HG03571 (cell line): ENCODE data around the gene HOXA10.
A peak's percentile ranks its signal among the peaks of the same experiment; 100 is the strongest.

Experiments
- ATAC-seq: cut with Tn5 transposase; IDR thresholded peaks from one replicate; pipeline ENCODE4 v1.9.1; 2021; ENCODE audit not compliant: unreplicated experiment

Gene HOXA10

DNA sequence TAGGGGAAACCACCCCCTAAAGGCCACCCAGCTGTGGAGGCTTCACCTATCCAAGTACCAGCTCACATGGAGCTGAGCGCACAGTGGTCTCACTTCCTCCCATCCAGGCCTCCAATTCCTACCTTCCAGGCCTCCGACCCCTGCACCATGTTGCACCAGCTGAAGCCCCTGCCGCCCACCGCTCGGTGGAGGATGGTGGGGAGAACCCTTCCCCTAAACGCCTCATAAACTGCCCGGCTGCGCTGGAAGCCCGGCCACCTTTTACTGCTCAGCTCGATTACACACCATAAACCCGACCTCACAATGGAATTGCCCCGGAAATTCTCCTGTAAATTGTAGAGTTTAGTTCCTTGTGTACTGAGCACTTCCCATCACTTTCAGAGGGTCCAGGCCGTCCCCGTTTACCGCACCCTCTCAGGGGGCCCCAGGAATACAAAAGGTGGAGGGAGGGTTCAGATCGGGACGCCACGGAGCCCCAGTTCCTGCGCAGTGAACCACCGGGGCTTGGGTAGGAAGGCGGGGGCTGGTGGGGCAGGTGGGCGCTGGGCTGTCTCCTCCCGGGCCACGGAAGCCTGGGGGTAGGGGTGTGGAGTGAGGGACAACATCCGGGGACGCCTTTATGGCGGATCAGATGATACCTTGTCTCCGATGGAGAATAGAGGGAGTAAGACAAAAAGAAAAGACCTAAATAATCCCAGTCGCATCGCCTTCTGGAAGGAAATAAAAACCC lies 16.3 kb downstream of the HOXA10 start:
- no peak for ATAC-seq

DNA sequence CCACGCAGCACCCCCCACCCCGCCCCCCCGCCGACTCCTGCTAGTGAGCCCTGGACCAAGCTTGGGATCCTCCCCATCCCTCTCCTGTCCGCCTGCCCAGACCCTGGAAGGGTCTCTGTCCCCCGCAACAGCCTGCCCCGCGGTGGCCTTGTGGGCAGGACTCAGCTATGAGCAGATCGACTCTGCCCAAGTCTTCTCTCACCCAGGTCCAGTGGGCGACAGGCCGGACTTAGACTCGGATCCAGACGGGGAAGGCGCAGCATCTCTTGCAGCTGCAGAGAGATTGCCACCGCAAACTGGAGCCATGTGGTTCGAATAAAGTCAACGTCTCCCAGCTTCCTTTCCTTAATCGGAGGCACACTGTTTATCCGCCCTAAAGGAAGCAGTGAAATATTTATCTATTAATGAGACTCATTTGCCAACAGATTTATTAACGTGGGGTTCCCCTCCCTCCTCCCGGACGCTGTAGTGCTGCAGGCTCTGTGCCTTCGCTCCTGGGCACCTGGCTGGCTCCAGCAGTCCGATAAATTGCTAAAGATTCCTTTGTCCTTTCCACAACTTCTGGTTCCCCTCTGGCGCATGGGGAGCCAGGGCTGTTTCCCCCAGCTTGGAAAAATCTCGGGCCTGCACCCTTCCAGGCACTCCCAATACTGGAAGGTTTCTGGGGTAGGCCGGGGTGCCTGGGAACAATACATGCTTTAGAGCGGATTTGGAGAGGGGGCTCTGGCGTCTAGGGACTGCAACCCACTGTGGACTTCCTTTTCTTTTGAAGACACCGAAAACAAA lies 17.0 kb downstream of the HOXA10 start:
- ATAC-seq, result no peak

DNA sequence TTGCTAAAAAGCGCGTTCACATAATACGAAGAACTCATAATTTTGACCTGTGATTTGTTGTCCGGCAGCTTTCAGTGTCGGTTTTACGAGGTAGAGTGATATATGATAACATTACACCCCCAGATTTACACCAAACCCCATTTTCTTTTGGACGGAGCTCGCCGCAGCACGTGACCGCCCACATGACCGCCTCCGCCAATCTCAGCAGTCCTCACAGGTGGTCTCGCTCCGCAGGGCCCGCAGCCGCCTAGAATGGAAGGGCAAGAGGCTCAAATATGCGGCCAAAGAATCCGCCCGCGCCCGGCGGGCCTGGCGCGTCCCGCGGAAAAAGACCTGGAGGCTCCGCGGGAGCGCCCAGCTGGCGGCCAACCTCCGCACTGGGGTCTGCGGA lies 17.6 kb downstream of the HOXA10 start, which contains the start of gene HOXA7:
HOXA7 (minus strand) TSS at position 168 of the 391 bp plus-strand sequence; CDS start at position 38, 130 bp downstream.
- no peak for ATAC-seq

DNA sequence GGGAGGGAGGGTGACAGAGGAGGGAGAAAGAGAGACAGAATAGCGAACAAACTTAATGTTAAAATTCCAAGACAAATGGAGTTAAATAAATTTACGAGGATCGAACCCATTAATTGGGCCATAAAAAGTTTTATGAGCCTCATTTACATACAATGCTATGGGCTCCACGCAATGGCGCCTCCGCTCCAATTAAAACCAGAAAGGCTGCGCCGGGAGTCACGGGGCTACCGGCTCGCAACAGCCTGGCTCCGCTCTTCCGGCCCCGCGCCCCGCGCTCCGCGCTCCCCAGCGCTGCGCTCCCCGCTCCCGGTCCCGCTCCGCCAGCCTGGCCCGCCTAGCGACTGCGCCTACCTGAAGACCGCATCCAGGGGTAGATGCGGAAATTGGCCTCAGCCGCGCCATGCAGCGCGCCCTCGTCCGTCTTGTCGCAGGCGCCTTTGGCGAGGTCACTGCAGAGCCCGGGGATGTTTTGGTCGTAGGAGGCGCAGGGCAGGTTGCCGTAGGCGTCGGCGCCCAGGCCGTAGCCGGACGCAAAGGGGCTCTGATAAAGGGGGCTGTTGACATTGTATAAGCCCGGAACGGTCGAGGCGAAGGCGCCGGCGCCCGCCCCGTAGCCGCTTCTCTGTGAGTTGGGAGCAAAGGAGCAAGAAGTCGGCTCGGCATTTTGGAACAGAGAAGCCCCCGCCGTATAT lies 18.2 kb downstream of the HOXA10 start:
- ATAC-seq, result no peak

GRCh38 chr7:27154901-27155815 lies 19.0 kb downstream of the HOXA10 start:
- ATAC-seq, result no peak

GRCh38 chr7:27154369-27154768 lies 19.8 kb downstream of the HOXA10 start:
- no peak for ATAC-seq

- no peak for ATAC-seq
Measured at GRCh38 chr7:27153526-27153925, 20.6 kb downstream of the HOXA10 start.

DNA sequence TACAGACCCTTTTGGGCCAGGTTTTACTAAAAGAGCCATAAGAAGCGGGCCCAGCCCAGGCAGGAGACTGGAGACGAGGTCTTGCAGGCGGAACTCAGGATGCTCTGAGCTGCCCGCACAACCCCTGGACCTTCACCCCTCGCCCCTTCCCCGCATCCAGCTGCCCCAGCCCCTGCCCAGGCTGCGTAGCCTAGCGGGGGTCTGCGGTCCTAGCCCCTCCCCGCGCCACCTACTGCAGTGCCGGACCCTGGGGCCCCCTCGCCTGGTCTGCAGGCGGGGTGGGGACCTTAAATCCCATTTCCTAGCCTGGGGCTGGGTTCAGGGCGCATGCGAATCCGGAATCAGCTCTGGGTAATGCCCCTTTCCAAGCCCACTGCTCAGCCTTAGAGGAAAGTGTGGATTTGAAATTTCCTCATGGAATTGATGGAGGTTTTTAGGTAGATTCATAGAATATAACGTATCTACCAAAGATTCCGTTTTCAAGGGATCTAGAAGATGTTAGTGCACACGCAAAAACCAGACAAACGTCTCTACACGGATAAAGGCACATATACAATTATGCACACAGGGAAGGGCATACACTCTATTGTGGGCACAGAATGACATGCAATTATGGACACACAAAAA lies 21.2 kb downstream of the HOXA10 start:
- ATAC-seq, result no peak

DNA sequence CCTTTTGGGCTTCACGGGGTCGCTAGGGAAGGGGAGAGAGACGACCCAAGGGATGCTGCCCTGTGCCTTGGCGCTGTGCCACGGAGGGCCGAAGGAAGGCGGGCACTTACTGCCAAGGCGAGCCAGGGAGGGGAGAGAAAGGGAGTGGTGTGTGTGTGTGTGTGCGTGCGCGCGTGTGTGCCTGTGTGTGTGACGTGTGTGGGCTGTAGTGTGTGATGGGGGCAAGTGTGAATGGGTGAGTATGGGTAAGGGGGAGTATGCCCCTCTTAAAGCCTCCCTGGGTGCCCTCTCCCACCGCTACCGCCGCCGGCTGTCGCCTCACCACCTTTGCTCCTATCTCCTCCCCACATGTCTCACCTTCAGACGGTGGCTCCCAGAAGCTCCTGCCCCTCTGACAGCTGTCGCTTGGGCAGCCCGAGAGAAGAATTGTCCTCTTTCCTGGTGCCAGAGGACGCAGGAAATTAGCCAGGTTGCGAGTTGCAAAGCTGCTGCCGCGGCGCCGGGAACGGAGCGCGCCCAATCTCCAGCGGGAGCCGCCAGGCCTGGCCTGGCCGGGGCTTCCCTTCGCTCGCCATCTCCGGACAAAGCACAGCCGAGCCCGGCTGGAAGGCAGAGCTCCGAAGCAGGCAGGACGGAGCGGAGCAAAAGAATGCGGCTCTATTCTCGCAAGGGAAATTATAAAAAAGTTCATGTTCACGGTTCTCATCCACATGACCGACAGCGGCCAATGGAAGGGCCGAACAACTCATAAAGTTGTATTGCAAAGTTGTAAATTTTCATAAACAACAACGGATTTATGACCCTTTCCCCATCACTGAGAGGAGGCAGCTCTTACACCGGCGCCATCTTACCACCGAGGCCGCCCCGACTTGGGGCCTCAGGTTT lies 21.9 kb downstream of the HOXA10 start, which contains the start of gene HOXA3:
HOXA3 (minus strand) TSS at position 653 of the 885 bp plus-strand sequence. CDS start 41,943 bp downstream, outside the sequence.
- ATAC-seq, result no peak

DNA sequence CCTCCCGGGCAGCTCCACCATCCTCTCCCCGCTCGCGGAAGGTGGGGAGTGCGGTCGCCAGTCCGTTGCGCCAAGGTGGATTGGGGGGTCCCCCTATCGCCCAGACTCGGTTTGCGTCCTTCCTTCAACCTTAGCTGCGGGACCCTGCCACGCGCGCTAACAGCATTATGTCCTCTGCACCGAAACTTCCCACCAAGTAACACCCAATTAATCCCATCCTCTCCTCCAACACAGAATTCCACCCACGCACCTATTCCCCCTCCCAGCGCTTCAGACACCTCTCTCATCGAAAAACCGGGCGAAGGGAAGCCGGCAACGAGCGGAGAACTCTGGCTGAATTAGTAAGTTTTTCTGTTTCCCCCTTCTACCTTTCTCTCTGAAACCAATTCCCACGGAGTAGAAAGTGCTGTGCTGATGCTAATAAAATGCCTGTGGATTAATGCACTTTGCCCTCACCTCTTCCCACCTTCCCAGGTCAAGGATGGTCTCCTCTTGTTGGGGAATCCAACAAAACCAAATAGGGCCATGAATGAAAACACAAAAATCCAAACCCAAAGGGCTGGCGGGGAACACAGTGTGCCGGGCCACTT lies 22.7 kb downstream of the HOXA10 start:
- no peak for ATAC-seq

DNA sequence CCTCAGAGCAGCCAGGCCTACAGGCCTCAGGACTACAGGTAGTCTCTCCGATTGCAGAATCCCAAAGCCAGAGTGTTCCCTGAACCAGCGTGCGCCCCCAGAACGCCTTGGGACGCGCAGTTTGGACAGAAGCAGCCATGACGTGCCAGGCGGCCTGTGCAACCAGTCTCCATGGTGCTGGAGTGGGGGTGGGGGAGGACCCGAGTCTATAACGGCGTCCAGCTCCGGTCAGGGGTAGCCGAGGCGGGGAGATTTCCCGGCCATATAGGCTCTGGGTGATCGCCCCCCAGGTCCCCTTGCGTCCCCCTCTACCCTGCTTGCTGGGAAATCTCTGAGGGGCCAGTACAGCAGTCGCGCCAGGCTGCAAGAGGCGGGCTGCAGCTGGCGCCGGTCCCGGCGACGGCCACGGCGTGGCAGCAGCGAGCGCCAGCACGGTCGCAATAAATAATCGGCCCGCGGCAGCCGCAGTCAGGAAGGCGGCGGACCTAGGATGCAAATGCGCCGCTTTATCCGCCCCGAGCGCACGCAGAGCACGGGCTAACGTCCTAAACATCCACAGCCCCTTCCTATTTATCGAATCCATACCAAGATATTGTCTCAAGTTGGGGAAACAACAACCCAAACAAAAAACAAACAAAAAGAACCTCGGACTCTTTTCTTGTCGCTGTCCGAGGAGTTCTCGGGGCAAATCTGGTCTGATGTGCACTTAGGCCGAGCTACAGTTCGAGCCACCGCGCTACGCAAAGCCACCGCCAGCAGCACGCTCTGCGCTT lies 23.4 kb downstream of the HOXA10 start:
- peak; percentile 78 for ATAC-seq

GRCh38 chr7:27149842-27150567 lies 24.1 kb downstream of the HOXA10 start:
- ATAC-seq, result no peak

DNA sequence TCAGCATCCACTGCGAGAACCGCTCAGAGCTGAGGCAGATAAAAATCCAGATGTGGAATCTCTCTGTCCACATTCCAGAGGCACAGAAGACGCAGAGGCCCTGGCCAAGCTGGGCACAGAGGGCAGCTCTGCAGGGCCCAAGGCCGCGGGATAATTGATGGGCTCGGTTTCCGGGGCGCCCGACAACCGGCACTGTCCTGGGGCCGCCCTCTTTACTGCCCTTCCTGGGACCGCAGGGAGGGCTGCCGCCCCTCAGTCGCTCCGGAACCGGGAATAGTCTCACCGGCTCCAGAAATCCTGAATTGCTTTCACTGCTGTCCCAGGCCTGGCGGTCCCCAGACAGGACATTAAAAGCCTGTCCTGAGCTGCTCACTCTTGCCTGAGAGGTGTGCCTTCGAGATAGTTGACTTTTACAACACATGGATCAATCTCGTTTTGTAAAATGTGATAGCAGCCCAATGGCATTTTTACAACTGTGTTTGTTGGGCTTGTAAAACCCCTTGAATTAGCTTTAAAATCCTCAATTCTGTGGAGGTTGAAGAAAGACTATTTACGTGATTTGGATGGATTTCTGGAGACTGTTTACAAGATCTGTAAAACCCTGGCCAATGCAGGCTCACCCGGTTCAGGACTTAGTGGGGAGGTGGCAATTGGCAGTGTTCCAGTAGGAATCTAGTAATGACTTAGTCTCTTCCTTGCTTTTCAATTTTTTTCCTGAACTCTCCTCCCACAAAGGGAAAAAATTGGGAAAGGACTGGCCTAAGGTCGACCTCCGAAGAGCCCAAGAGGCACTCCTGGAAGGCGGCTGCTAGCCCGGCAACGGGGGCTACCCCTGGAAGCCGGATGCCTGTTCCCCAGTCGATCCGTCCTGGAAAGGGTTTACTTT lies 25.1 kb downstream of the HOXA10 start:
- no peak for ATAC-seq

DNA sequence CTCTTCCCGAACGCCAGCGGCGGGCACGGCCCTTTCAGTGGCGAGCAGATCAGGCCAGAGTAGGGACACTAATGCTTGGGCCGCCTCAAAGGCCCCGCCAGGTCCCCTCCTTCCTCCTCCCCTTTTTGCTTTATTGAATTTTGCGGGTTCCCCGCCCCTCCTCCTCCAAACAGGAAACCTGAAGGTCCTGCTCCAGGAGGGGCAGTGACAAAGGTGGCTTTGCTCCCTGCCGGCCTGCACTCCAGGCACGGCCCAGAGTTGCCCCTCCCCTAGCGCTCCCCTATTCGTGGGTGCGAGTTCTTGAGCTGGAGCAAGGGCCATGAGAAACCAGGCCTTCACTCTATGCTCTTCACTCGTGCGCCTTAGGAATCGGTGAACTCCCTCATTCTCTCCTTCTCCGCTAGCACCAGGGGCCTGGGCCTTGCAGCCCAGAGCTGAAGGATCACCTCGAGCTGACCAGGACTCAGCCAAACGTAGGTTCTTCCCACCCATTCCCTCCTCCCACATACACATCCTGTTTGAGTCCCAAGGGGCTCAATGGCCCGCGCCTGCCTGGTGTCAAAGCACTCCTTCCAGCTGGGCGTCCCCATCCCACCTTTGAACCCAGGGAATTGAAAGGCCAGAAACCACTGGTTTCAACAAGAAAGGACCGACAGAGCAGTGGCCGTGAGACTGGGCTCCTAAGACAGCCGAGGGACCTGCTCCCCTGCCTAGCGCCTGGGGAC lies 25.9 kb downstream of the HOXA10 start:
- no peak for ATAC-seq

- no peak for ATAC-seq
Measured at GRCh38 chr7:27147199-27148030, 26.7 kb downstream of the HOXA10 start, which contains the start of gene HOXA6. HOXA6 (minus strand) TSS chr7:27147774; CDS start chr7:27147749, 25 bp downstream.
